Measurements from ENCODE around the gene LRRN4. TPM values are rescaled to one million over a fixed set of nuclear protein-coding genes. Genes with fewer than 3 reads are reported as not detected.
"Not testable (repeated sequence)": the region's sequence is repeated elsewhere in the genome, so short reads cannot be mapped to it uniquely, and the experiment has no call there.

The LRRN4 gene
- total RNA-seq, 1 donor from 2014 or later, result 0.20 TPM

- no peak for DNase-seq
Measured at GRCh38 chr20:6058684-6059295, 4.9 kb upstream of the LRRN4 start.

- no peak for DNase-seq
Measured at GRCh38 chr20:6057691-6058090, 3.8 kb upstream of the LRRN4 start.

- no peak for DNase-seq
Measured at GRCh38 chr20:6057139-6057538, 3.3 kb upstream of the LRRN4 start.

- no peak for DNase-seq
Measured at GRCh38 chr20:6055981-6056569, 2.2 kb upstream of the LRRN4 start.

GRCh38 chr20:6055161-6055783 lies 1.4 kb upstream of the LRRN4 start:
- no peak for DNase-seq

GRCh38 chr20:6054689-6055051 lies 810 bp upstream of the LRRN4 start:
- DNase-seq, result not testable (repeated sequence)

- DNase-seq, result no peak
Measured at GRCh38 chr20:6053064-6053775, 640 bp downstream of the LRRN4 start.

GRCh38 chr20:6051505-6051904 lies 2.4 kb downstream of the LRRN4 start:
- no peak for DNase-seq

GRCh38 chr20:6048391-6048790 lies 5.5 kb downstream of the LRRN4 start:
- DNase-seq, result no peak

- no peak for DNase-seq
Measured at GRCh38 chr20:6046432-6046831, 7.4 kb downstream of the LRRN4 start.

- no peak for DNase-seq
Measured at GRCh38 chr20:6045566-6045965, 8.3 kb downstream of the LRRN4 start.

- DNase-seq, result no peak
Measured at GRCh38 chr20:6044115-6044514, 9.7 kb downstream of the LRRN4 start.

- no peak for DNase-seq
Measured at GRCh38 chr20:6041808-6042265, 12.0 kb downstream of the LRRN4 start.

GRCh38 chr20:6040958-6041807 lies 12.7 kb downstream of the LRRN4 start:
- no peak for DNase-seq

- DNase-seq, result no peak
Measured at GRCh38 chr20:6040540-6040939, 13.3 kb downstream of the LRRN4 start.

- DNase-seq, result no peak
Measured at GRCh38 chr20:6039766-6040165, 14.1 kb downstream of the LRRN4 start.

- no peak for DNase-seq
Measured at GRCh38 chr20:6038256-6038655, 15.6 kb downstream of the LRRN4 start.

- DNase-seq, result no peak
Measured at GRCh38 chr20:6037082-6037481, 16.8 kb downstream of the LRRN4 start.

- no peak for DNase-seq
Measured at GRCh38 chr20:6036213-6036612, 17.6 kb downstream of the LRRN4 start.

- DNase-seq, result no peak
Measured at GRCh38 chr20:6034134-6034969, 19.5 kb downstream of the LRRN4 start.

GRCh38 chr20:6032907-6033306 lies 21.0 kb downstream of the LRRN4 start:
- DNase-seq, result not testable (repeated sequence)
